HepG2 (cell line): ENCODE data around the gene NFATC3. TPM values are rescaled to one million over a fixed set of nuclear protein-coding genes. Genes with fewer than 3 reads are reported as not detected.

Source experiments
- BRF2 ChIP-seq: sonication (generic); formaldehyde crosslinking; IDR thresholded peaks from 2 replicates; pipeline ENCODE4 v1.8.1; 2022; ENCODE audit warnings: mild to moderate bottlenecking, missing genetic modification reagents
- ELF1 ChIP-seq: sonication (generic); formaldehyde crosslinking; IDR thresholded peaks from 2 replicates; pipeline ENCODE4 v1.4.0; 2020; ENCODE audit warnings: missing genetic modification reagents
- ETS1 ChIP-seq: sonication (generic); formaldehyde crosslinking; IDR thresholded peaks from 2 replicates; pipeline ENCODE4 v1.4.0; 2020; ENCODE audit warnings: missing genetic modification reagents
- ETV6 ChIP-seq: sonication (generic); formaldehyde crosslinking; conservative IDR thresholded peaks from 2 replicates; pipeline ENCODE4 v1.4.0; 2020; ENCODE audit warnings: missing genetic modification reagents
- HMG20B ChIP-seq: conservative IDR thresholded peaks from 2 replicates; pipeline ENCODE4 v1.6.1; 2016; ENCODE audit warnings: missing genetic modification reagents, missing compliant biosample characterization
- MYNN ChIP-seq: sonication (generic); formaldehyde crosslinking; IDR thresholded peaks from 2 replicates; pipeline ENCODE4 v1.4.0; 2020; ENCODE audit warnings: mild to moderate bottlenecking, low read depth, missing genetic modification reagents
- PHF21A ChIP-seq: sonication (generic); formaldehyde crosslinking; IDR thresholded peaks from 2 replicates; pipeline ENCODE4 v1.5.0; 2020; ENCODE audit warnings: mild to moderate bottlenecking, missing genetic modification reagents
- POGZ ChIP-seq: sonication (generic); formaldehyde crosslinking; IDR thresholded peaks from 2 replicates; pipeline ENCODE4 v1.4.0; 2020; ENCODE audit warnings: mild to moderate bottlenecking, missing genetic modification reagents
- POLR2A ChIP-seq, 2 experiments: IDR thresholded peaks; 2 replicates each; pipeline ENCODE4 v1.6.1; 2011; ENCODE audit warnings: low read depth in 2 of 2, low read length in 2 of 2, mild to moderate bottlenecking in 1 of 2, moderate library complexity in 1 of 2; ENCODE audit not compliant: insufficient read depth in 1 of 2
- PPARG ChIP-seq: conservative IDR thresholded peaks from 2 replicates; pipeline ENCODE4 v1.6.1; 2016; ENCODE audit warnings: missing biosample characterization, missing genetic modification reagents
- SIN3A ChIP-seq: IDR thresholded peaks from 2 replicates; pipeline ENCODE4 v1.6.1; 2011; ENCODE audit warnings: low read depth, mild to moderate bottlenecking, control low read depth, low read length, borderline replicate concordance
- SKI ChIP-seq: fragments of 450-650 bp; IDR thresholded peaks from one replicate; pipeline ENCODE4 v1.6.1; 2018; ENCODE audit warnings: mild to moderate bottlenecking; ENCODE audit not compliant: partially characterized antibody
- SYNCRIP ChIP-seq: fragments of 200-400 bp; formaldehyde crosslinking; IDR thresholded peaks from 2 replicates; pipeline ENCODE4 v1.6.1; 2018; ENCODE audit warnings: mild to moderate bottlenecking, low read depth, low read length; ENCODE audit not compliant: insufficient read depth
- ZBTB7A ChIP-seq: sonication (generic); formaldehyde crosslinking; IDR thresholded peaks from 2 replicates; pipeline ENCODE4 v1.8.0; 2022; ENCODE audit warnings: mild to moderate bottlenecking, missing genetic modification reagents
- ZKSCAN5 ChIP-seq: sonication (generic); formaldehyde crosslinking; IDR thresholded peaks from 2 replicates; pipeline ENCODE4 v1.5.1; 2020; ENCODE audit warnings: mild to moderate bottlenecking, missing genetic modification reagents
- ZNF121 ChIP-seq: sonication (generic); formaldehyde crosslinking; IDR thresholded peaks from 2 replicates; pipeline ENCODE4 v1.5.0; 2020; ENCODE audit warnings: mild to moderate bottlenecking, missing genetic modification reagents
- ZNF205 ChIP-seq: IDR thresholded peaks from 2 replicates; pipeline ENCODE4 v1.6.1; 2018; ENCODE audit warnings: missing biosample characterization, missing genetic modification reagents
- ZNF7 ChIP-seq: IDR thresholded peaks from 2 replicates; pipeline ENCODE4 v1.6.1; 2016; ENCODE audit warnings: missing biosample characterization, missing genetic modification reagents
- polyA plus RNA-seq, 8 experiments: library from polyadenylated mRNA; depleted of rRNA in 3 of 8; stranded (reverse) in 7 of 8; unstranded in 1 of 8; fragments of >200 nt; fragmentation: Illumina TruSeq in 4 of 8; extraction: Trizol in 4 of 8; gene quantifications; 2 replicates each; pipeline versions ENCODE4 v1.2.1 to v1.2.3, GENCODE V29; 2011 to 2016; ENCODE audit warnings: low read depth in 4 of 8, missing spikeins in 1 of 8, mixed read lengths in 1 of 8; ENCODE audit not compliant: insufficient read depth in 1 of 8
- total RNA-seq, 5 experiments: library from RNA; depleted of rRNA; stranded (reverse); fragments of >200 nt; fragmentation: Illumina TruSeq; extraction: Trizol; gene quantifications; 2 replicates each; pipeline ENCODE4 v1.2.3, GENCODE V29; 2016; ENCODE audit warnings: low read depth in 1 of 5
- TF ChIP-seq, protein P1 (sequence below): IDR thresholded peaks from 2 replicates; pipeline ENCODE4 v1.6.1; 2018; ENCODE audit warnings: missing genetic modification reagents, mild to moderate bottlenecking, missing compliant biosample characterization
- TF ChIP-seq, protein P2 (sequence below): IDR thresholded peaks from 2 replicates; pipeline ENCODE4 v1.6.1; 2016; ENCODE audit warnings: low read depth, borderline replicate concordance
- TF ChIP-seq, protein P3 (sequence below): sonication (generic); formaldehyde crosslinking; IDR thresholded peaks from 2 replicates; pipeline ENCODE4 v1.8.1; 2023; ENCODE audit warnings: mild to moderate bottlenecking, missing genetic modification reagents
- TF ChIP-seq, protein P4 (sequence below): sonication (generic); formaldehyde crosslinking; IDR thresholded peaks from 2 replicates; pipeline ENCODE4 v1.4.0; 2020; ENCODE audit warnings: missing genetic modification reagents, mild to moderate bottlenecking, borderline replicate concordance
- TF ChIP-seq, protein P5 (sequence below): sonication (generic); formaldehyde crosslinking; IDR thresholded peaks from 2 replicates; pipeline ENCODE4 v1.5.0; 2020; ENCODE audit warnings: missing genetic modification reagents, mild to moderate bottlenecking, borderline replicate concordance

Gene NFATC3
- total and polyA plus RNA-seq, 2 of the 13 experiments (the other 11 are each of a cell fraction or from before 2014, with no cell fraction given), result 52.6 to 62.7 TPM

DNA sequence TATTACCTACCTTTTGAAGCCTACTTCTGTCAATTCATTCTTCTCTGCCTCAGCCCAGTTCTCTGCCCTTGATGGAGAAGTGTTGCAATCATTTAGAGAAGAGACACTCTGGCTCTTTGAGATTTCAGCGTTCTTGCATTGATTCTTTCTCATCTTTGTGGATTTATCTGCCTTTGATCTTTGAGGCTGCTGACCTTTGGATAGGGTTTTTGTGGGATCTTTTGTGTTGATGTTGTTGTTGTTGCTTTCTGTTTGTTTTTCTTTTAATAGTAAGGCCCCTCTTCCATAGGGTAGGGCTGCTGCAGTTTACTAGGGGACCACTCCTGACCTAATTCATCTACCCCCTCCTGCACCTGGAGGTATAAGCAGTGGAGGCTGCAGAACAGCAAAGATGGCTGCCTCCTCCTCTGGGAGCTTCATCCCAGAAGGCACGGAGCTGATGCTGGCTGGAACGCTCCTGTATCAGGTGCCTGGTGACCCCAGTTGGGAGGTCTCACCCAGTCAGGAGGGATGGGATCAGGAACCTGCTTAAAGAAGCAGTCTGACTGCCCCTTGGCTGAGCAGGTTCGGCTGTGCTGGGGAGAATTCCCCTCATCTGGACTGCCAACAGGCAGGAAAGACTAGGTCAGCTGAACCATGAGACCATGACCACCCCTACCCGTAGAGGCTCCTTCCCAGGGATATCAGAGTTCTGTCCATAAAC, 28.0 kb downstream of the NFATC3 start (continued):
- TF ChIP-seq ELF1 (CRISPR knock-in tag), result no peak
- TF ChIP-seq, protein P1, sequence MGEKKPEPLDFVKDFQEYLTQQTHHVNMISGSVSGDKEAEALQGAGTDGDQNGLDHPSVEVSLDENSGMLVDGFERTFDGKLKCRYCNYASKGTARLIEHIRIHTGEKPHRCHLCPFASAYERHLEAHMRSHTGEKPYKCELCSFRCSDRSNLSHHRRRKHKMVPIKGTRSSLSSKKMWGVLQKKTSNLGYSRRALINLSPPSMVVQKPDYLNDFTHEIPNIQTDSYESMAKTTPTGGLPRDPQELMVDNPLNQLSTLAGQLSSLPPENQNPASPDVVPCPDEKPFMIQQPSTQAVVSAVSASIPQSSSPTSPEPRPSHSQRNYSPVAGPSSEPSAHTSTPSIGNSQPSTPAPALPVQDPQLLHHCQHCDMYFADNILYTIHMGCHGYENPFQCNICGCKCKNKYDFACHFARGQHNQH, result peak; percentile 67
- peak; percentile 94 for TF ChIP-seq PPARG (CRISPR knock-in tag)
- TF ChIP-seq POGZ (CRISPR knock-in tag), result peak; percentile 63; the same call in 1 of the 2 replicates
- TF ChIP-seq ZNF205, result no peak; the same call in none of the 2 replicates
- TF ChIP-seq, protein P2, sequence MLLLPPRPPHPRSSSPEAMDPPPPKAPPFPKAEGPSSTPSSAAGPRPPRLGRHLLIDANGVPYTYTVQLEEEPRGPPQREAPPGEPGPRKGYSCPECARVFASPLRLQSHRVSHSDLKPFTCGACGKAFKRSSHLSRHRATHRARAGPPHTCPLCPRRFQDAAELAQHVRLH (CRISPR knock-in tag), result no peak
- TF ChIP-seq ZKSCAN5 (CRISPR knock-in tag), result no peak
- TF ChIP-seq POLR2A (IDR thresholded peaks at IDR 0.05; ENCODE audit: insufficient read depth in 1 of 2, low read depth in 2 of 2, low read length in 2 of 2), result no peak
- TF ChIP-seq BRF2 (CRISPR knock-in tag), result no peak
- TF ChIP-seq, protein P3, sequence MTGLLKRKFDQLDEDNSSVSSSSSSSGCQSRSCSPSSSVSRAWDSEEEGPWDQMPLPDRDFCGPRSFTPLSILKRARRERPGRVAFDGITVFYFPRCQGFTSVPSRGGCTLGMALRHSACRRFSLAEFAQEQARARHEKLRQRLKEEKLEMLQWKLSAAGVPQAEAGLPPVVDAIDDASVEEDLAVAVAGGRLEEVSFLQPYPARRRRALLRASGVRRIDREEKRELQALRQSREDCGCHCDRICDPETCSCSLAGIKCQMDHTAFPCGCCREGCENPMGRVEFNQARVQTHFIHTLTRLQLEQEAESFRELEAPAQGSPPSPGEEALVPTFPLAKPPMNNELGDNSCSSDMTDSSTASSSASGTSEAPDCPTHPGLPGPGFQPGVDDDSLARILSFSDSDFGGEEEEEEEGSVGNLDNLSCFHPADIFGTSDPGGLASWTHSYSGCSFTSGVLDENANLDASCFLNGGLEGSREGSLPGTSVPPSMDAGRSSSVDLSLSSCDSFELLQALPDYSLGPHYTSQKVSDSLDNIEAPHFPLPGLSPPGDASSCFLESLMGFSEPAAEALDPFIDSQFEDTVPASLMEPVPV (CRISPR knock-in tag), result no peak; the same call in 1 of the 2 replicates
- TF ChIP-seq, protein P4, sequence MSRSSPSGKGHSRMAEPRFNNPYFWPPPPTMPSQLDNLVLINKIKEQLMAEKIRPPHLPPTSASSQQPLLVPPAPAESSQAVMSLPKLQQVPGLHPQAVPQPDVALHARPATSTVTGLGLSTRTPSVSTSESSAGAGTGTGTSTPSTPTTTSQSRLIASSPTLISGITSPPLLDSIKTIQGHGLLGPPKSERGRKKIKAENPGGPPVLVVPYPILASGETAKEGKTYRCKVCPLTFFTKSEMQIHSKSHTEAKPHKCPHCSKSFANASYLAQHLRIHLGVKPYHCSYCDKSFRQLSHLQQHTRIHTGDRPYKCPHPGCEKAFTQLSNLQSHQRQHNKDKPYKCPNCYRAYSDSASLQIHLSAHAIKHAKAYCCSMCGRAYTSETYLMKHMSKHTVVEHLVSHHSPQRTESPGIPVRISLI (CRISPR knock-in tag), result peak; percentile 14; the same call in 1 of the 2 replicates
- TF ChIP-seq HMG20B, result peak; percentile 64; the same call in 1 of the 2 replicates
- TF ChIP-seq ZNF121 (CRISPR knock-in tag), result no peak
- TF ChIP-seq ETS1 (CRISPR knock-in tag), result no peak
- no peak for TF ChIP-seq ETV6
- TF ChIP-seq, protein P5, sequence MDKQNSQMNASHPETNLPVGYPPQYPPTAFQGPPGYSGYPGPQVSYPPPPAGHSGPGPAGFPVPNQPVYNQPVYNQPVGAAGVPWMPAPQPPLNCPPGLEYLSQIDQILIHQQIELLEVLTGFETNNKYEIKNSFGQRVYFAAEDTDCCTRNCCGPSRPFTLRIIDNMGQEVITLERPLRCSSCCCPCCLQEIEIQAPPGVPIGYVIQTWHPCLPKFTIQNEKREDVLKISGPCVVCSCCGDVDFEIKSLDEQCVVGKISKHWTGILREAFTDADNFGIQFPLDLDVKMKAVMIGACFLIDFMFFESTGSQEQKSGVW (CRISPR knock-in tag), result no peak
- TF ChIP-seq PHF21A (CRISPR knock-in tag), result peak; percentile 77
- no peak for TF ChIP-seq SYNCRIP
- TF ChIP-seq ZBTB7A (CRISPR knock-in tag), result peak; percentile 55; the same call in 1 of the 2 replicates
- no peak for TF ChIP-seq SIN3A
- no peak for TF ChIP-seq MYNN (CRISPR knock-in tag)
- TF ChIP-seq SKI, result peak; percentile 55
- TF ChIP-seq ZNF7 (CRISPR knock-in tag), result no peak
